NCI-H460 (cell line): Measurements from ENCODE around the gene IL22RA2. TPM values are rescaled to one million over a fixed set of nuclear protein-coding genes. Genes with fewer than 3 reads are reported as not detected.

Experiments
- DNase-seq: peaks from one replicate; pipeline ENCODE4 v3.0.0-alpha.2; 2016; ENCODE audit warnings: low read depth; ENCODE audit errors: extremely low read depth
- total RNA-seq: library from RNA; depleted of rRNA; stranded (reverse); fragments of >200 nt; shearing (Covaris generic); gene quantifications from 2 replicates; pipeline ENCODE4 v1.2.3, GENCODE V29; 2014

The IL22RA2 gene
- total RNA-seq, 1 experiment from 2014 or later: not detected

DNA sequence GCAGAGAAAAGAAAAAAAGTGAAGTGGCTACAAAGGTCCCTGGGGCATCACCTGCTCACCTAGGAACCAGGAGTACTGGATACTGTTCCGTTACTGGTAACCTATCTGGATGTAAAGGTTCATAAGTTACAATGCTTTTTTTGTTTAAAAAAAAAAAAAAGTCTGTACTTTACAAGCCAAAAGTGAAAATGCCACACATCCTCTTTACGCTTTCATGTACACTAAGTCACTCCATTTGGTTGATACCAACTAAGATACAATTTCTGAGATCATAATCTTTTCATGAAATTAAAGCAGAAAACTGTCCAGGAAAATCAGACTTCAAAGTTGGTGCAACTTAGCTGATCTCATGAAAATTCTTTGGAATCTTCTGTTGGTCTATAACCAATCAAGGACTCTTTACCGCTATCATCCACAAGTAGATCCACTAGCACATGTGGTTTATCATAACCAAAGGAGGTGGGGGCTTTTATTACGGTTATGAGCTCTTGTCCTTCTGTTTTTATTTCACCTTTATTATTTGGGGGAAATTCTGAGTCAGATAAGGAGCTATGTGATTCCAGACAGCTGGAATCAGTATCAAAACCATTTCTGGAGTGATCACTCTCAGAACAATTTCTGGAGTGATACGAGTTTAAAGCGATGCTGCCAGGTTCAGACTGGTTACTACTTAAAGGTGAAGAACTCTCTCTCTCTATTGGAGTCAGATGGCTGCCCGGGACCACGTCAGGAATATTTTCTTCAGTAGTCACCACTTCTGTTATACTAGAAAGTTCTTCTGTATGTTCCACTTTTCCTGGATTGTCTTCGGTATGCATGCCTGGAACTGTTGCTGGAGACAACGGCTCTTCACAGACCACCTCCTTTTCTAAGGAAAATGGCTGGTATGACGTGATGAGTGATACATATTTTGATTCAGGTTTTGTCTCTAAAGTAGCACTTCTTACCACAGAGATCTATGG, 24.5 kb upstream of the IL22RA2 start:
- DNase-seq: no peak

DNA sequence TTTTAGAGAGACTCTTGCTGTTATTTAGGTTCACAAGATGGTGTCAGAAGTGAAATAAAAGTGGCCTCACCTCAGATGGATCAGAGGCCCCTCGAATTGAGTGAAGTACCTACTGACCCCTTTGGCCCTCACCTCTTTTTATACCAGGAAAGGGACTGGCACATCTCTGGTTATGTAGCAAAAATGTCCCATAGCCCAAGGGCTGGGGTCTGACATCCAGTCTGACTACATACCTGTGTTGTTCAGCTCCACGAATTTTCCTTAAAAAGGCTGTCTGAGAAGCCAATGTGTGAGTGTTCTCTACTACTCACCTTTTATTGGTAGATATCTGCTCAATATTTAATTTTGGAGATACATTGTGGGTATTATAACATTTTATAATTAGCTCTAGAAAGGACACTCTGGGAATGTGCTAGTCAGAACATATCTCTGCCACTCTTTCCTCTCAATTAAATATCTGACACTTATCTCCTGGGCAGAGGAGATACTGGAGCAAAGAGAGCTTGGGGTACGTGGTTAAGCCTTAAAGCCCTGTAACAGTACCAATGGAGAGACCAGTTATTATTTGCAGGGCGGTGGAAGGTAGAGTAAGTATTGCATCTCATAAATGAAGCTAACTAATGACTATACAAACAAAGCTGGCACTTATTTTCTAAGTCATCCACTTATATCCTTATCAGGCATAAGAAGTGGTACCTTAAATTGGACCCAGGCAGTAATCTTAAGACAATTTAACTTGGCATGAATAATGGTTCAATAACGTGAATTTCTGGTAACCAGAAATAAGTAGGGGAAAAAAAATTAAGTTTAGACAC, 20.0 kb upstream of the IL22RA2 start:
- DNase-seq: no peak

DNA sequence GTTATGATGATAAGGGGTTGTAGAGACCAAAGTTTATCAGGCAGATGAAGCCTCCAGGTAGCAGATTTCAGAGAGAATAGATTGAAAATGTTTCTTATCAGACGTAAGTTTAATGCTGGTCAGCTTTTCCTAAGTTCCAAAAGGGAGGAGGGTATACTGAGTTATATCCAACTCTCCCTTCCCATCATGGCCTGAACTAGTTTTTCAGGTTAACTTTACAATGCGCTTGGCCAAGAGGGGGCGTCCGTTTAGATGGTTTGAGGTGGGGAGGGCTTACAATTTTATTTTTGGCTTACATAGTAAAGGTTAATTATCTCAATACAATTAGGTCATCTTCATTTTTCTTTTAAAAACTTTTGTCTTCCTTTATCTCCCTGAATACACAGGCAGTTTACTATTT, 19.4 kb upstream of the IL22RA2 start:
- no peak for DNase-seq

DNA sequence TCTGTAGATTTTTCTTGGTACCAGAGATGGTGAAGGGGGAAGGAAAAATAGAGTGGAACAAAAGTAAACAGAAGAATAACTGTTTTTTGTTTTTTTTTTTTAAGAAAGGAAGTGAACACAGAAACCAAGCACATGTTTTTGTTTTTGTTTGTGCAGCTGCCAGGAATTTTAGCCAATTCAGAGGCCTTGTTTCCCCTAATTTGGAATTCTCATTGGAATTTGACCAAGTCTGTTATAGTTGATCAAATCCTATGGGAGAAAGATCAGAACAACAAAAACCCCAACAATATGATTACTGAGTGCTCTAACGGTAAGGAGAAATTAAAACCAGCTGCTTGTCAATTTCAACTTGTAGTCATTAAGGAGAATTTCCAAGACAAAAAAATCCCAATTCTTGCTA, 18.2 kb upstream of the IL22RA2 start:
- DNase-seq: no peak

DNA sequence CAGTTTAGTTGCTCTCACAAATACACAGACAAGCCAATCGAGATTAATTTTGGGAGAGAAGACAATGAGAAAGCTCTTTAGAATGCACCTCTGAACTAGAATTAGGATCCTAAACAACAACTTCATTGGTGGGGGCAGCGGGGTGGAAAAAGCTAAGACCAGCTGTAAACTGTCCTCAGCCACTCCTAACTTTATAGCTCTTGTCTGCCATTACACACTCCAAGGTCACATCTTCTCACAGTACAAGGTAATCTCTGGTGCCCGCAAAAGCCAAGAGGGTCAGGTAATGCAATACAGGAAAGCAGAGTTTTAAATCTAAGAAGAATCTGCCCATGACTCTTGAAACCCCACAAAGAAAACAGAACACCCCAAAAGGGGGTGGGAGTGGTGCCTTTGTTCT, 17.8 kb upstream of the IL22RA2 start:
- DNase-seq: no peak

DNA sequence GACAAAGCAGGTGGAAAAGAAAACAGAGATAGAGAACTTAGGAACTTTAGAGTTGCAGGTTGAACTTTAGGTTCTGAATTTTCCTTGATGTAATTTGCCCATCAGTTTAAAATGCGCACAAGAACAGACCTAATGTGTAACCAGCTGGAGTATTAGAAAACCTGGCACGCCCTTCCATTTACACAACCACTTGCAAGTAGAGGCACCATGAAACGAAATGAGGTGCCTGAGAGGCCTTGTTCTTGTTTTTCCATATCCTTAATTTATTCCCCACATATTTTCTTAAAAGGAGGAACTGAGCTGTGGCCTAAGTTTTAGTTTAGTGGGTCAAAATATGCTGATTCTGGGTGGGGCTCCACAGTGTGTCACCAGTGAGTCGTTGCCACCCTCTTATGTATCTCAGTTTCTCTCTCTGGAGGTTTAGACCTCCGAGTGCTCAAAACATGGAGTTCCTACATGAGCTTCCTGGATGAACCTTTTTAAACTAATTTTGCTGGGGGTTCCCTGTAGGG, 17.2 kb upstream of the IL22RA2 start:
- DNase-seq: no peak

DNA sequence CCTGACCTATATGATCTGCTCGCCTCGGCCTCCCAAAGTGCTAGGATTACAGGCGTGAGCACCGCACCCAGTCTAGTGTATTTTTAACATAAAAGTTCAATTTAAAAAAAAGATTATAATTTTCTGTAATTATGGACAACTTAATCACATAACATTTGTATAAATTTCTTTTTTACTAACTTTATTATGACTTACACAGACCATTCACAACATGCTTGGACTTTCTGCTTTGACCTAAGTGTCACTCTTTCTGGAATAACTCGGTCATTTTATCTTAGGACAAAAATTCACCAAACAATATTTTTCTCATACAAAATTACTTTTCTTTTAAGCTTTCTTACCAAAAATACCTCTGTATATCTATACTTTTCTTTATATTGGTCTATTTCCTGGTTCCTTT, 15.4 kb upstream of the IL22RA2 start:
- no peak for DNase-seq

DNA sequence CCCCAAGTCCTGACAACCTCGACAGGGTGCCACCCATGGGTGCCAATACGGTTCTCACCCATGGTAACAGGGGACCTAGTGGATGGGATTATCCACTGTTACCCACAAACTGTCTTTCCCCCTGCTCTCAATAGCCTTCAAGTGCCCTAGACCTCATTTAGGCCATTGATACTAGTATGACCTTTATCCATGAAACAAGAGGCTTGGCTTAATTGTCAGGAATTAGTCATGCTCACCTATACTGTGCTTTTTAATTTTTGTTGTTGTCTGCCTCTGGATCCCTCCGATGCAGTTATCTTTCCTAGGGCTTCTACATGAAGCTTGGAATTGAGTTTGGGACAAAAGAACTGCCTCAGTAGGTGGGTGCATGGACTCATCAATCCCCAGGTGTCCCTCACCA, 11.8 kb upstream of the IL22RA2 start:
- DNase-seq: no peak

DNA sequence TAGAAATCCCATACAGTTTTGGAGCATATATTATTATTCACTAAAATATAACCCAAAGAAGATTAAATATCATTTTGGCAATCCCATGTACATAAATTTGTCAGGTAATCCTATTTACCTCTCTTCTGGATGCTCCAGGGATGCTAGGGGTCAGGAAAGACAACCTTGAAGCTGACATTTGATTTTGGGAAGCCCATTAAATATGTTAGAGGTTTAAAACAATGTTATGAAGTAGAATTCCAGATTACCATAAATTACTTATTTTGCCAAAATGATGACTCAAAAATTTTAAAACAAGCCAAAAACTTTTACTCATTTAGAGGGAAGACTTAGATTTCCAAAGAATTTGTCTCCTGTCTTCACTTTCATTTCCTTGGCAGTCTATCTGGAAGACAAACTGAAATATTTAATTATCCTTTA, 9.2 kb upstream of the IL22RA2 start:
- DNase-seq: no peak

DNA sequence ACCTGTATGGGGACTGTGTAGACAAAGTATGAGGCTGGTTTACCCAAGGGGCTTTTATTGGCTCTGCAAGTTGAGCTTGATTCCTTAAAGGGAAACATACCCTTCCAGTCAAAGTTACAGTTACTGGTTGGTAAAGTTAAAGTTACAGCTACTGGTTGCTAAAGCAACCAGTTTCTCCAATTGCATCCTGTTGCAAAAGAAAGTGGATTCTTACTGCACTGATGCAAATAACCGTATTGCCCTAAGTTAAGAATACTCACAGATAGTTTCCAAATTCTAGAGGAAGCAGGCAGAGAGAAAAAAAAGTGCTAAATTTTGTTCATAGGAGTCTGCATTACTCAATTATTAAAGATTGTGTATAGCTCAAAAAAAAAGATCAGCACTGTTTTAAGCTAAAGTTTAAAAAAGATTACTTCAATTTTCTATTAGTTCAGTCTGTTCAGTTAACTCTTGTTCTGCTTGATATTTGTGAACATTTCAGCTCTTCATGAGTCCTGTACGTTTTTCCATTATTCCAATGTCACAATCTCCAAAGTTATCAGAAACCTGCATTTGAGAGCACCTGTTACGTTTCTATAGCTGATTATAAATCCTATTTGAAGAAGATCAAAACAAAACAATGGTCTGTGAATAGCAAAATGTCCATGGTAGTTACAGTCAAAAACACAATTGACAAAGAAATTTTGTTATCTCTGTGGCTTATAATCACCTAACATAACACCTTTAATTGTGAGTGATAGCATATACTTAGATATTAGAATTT, 8.6 kb upstream of the IL22RA2 start:
- no peak for DNase-seq

DNA sequence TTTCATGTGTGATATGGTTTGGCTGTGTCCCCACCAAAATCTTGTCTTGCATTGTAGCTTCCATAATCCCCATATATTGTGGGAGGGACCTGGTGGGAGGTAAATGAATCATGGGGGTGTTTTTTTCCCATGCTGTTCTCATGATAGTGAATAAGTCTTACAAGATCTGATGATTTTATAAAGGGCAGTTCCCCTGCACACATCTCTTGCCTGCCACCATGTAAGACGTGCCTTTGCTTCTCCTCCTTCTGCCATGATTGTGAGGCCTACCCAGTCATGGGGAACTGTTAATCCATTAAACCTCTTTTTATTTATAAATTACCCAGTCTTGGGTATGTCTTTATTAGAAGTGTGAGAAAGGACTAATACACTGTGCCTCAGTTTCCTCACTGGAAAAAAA, 4.2 kb upstream of the IL22RA2 start:
- DNase-seq: no peak

DNA sequence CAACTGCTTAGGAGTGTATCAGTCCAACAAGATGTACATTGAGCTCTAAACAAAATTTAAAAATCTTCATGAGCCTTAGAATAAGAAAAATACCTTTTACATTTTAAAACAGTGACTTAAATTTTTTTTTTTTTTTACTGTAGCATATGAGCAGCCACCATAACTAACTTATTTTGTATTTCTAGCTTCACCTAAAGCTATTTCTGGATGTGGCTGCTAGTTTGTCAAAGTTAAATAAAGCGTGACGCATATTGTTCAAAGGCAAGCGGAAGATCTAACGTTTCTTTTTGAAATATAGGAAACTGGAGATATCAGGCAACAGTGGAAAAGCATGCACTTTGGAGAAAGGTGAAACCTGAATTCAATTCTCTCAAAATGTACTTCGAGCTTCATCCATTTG, 3.3 kb upstream of the IL22RA2 start:
- DNase-seq: no peak

DNA sequence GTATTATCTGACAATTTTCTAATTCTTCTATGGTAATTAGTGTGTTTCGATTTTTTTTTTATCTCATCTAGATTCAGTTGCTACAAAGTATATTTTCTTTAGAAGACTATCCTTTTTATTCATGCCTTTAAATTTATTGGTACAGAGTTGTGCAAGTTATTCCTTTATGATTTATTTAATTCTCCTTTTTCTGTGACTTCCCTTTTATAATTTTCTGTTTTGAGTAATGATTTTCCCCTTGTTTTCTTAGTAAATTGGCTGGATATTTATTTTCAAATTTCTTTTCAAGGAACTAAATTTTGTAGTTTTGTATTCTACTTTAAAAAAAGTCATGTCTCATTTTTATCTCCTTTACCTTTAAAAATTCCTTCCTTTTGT, 2.4 kb upstream of the IL22RA2 start:
- DNase-seq: no peak

DNA sequence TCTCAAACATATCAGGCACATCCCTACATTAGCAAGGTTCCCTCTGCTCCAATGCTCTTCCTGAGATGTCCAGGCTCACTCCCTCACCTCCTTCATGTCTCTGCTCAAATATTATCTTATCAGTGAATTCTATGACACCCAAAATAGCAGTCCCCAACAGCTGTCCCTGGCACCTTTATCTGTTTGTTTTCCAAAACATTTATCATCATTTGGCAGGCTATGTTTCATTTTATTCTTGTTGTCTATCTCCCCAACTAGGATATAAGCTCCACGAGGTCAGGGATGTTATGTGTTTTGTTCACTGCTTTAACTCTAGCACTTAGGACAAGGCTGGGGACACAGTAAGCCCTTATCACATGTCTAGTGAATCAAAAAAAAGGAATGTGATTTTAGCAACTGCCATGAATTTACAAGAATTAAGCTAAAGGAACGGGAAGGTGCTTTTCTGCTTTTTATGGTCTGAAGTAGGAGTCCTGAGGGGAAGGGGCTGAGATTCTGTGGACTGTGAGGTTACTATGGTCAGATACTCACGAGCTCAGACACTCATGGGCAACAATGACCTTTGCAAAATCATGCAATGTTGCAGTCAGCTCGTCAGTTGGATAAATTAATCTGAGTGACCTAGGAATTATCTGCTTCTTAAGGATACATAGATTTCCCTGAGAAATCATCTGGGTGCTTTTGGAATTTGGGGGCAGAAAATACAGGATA, 1.9 kb upstream of the IL22RA2 start:
- no peak for DNase-seq

DNA sequence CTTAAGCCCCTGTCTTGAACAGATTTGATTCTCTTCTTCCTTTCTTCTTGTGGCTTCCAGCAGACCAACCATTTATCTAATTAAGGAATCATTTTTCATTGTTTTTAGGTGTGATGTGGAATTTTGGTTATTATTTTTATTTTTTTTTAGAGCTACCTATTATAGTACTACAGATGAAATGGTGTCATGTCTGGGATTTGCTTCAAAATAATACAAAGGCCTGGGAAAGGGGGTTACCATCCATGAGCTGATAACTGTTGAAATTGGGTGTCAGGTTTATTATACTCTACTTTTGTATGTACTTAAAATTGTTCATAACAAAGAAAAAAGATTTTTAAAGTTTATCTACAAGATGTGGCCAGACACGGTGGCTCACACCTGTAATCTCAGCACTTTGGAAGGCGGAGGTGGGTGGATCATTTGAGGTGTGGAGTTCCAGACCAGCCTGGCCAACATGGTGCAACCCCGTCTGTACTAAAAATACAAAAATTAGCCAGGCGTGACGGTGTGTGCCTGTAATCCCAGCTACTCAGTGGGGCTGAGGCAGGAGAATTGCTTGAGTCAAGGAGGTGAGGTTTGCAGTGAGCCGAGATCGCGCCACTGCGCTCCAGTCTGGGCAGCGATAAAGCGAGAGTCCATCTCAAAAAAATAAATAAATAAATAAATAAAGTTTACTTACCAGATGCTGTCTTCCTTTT, 561 bp downstream of the IL22RA2 start:
- no peak for DNase-seq

DNA sequence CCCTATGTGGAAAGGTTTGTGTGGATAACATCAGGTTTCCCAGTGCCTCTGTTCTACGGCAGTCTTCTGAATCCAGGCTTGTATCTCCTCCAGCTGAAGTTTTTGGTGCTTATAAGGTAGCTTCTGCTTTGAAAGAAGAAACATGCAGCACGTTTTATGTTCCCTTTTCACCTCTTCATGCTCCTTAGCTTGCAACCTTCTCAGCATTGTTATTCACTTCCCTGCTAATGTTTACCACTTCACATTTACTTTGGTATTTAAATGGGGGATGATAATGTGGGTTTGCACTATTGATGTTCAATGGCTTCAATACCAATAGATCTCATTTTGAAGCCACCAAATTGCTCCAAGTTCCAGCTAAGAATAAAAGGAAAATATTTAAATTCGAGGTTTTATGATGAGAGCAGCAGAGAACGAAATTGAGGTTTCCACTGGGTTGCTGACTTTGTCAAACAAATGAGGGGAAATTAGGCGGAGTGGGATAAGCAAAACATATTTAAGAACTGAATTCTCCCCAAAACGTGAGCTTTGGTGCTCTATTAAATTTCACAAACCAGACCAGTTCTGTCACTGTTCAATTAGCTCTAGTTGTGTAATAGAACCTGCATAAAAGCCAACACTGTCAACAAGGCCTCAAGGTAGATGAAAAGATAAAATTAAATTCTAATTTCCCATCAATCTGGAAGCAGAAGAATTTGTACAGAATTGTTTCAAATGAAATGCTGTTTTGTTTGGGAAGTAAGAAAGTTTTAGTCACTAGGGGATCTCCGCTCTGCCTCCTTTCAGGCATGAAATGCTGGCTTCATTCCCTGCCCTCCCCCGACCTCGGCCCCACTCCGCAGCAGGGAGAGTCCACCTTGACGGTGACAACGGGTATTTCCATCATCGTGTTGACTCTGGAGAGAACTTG, 1.4 kb downstream of the IL22RA2 start:
- DNase-seq: no peak

DNA sequence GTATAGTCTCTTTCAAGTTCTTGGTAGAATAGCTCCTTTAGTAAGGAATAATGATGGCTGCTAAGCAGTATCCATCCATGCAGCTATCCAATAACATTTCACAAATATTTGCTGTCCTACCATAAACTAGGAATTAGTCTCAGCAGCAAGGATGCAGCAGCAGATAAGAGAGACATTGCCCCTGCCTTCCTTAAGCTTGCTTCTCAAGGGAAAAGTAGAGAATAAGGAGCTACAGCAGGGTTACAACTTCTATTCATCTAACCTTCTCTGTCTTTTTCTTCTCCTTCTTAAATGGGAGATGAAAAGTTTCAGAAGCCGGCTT, 2.4 kb downstream of the IL22RA2 start:
- no peak for DNase-seq

DNA sequence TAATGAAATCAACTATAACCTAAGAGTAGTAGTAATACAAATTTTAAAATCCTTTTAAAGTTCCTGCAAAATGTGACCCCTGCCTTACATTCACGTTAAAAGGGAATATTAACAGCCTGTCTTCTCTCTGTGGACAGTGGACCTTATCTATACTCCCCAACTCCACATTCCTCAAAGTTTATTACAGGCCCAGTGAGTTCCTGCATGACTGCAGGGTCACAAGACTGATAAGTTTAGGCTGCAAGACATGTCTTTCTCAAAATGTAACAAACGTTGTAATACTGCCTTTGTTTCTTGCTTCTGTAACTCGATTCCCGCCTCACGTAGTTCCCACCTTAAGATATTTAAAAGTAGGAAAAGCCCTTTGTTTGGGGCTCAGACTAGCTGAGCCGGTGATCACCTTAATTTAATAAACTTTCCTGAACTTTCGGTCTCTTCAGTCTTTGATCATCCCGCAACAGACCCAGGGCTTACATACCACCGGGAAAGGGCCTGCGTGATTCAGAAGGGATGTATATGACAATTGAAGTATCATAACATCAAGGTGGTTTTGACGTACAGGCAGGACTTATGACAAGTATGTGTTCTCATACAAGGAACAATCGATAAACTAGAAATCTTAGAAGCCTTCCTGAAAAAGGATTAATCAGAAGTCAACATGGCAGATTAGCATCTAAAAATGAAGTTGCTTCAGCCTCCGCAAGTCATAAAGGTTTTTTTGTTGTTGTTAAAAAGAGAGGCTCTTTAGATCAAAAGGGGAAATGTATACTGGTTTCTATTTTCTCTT, 3.0 kb downstream of the IL22RA2 start:
- DNase-seq: no peak
